Measurements from ENCODE around the gene MACROD2.

DNA sequence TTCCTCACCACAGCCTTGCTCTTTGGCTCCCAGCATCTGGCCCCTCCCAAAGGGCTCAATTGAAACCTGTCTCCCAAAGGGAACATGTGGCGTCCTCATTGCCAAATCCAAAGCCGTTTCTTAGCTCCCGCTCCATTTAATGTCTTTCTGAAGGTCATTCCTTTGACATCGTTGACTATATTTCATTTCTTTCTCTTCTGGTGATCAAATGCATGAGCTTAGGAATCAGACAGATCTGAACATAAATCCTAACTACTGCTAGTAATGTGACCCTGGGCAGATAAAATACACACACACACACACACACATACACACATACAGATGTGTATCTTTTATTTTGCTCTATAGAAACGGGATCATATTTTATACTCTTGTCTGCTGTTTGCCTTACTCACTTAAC lies 1306.8 kb downstream of the MACROD2 start:
- TF ChIP-seq, protein P1, sequence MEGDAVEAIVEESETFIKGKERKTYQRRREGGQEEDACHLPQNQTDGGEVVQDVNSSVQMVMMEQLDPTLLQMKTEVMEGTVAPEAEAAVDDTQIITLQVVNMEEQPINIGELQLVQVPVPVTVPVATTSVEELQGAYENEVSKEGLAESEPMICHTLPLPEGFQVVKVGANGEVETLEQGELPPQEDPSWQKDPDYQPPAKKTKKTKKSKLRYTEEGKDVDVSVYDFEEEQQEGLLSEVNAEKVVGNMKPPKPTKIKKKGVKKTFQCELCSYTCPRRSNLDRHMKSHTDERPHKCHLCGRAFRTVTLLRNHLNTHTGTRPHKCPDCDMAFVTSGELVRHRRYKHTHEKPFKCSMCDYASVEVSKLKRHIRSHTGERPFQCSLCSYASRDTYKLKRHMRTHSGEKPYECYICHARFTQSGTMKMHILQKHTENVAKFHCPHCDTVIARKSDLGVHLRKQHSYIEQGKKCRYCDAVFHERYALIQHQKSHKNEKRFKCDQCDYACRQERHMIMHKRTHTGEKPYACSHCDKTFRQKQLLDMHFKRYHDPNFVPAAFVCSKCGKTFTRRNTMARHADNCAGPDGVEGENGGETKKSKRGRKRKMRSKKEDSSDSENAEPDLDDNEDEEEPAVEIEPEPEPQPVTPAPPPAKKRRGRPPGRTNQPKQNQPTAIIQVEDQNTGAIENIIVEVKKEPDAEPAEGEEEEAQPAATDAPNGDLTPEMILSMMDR (optimal IDR thresholded peaks at IDR 0.05 in 1 of 3, IDR thresholded peaks at IDR 0.05 in 1 of 3, conservative IDR thresholded peaks at IDR 0.05 in 1 of 3; ENCODE audit: extremely low read depth in 1 of 3, insufficient read depth in 2 of 3, low read length in 3 of 3) = no peak
- TF ChIP-seq EZH2 (IDR thresholded peaks at IDR 0.05; ENCODE audit: low read length) = no peak
